ENCODE measurements around the gene ZC3H7B.

The ZC3H7B gene

DNA sequence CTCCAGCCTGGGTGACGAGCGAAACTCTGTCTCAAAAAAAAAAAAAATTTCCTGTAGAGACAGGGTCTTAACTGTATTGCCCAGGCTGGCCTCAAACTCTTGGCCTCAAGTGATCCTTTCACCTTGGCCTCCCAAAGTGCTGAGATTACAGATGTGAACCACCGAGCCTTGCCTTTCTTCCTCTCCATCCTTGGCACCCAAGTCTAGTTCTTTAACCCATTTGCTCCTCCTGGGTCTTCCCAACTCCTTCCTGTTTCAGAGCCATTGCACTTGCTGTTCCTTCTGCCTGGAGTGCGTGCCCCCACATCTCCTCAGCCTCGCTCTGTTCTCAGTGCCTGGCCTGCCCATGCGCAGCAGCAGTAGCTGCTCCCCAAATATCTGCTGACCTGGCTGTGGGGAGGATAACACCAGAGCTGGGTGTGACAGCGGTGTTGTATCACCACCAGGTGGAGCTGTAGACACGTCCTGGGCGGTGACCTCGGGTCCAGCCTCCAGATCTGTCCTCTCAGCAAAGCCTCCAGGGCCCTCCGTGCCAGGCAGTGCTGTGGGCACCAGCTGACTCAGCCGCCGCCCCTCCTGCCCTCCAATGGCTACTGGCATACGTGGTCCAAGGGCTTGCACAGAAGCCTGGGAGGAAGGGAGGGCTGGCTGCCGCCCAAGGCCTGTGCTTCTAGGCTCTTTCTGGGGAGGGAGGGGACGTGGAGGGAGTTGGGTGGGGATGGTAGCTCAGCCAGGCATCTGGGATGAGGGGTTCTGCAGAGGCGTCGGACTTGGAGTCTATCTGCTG, 102.4 kb downstream of the ZC3H7B start:
- no peak overlapping the region for H3K4me3 ChIP-seq (ENCODE audit: low read depth, low read length)
- DNase-seq (ENCODE audit: low read depth) = peak; percentile 84
- TF ChIP-seq MYC (IDR thresholded peaks at IDR 0.05; ENCODE audit: low read depth, low read length) = peak; percentile 49
- TF ChIP-seq, protein P1, sequence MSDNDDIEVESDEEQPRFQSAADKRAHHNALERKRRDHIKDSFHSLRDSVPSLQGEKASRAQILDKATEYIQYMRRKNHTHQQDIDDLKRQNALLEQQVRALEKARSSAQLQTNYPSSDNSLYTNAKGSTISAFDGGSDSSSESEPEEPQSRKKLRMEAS (IDR thresholded peaks at IDR 0.05; ENCODE audit: low read depth, low read length) = peak; percentile 49
- no peak for TF ChIP-seq POLR2A (IDR thresholded peaks at IDR 0.05; ENCODE audit: extremely low read depth, insufficient read length)
- TF ChIP-seq CTCF (IDR thresholded peaks at IDR 0.05; ENCODE audit: low read depth, low read length) = peak; percentile 90

DNA sequence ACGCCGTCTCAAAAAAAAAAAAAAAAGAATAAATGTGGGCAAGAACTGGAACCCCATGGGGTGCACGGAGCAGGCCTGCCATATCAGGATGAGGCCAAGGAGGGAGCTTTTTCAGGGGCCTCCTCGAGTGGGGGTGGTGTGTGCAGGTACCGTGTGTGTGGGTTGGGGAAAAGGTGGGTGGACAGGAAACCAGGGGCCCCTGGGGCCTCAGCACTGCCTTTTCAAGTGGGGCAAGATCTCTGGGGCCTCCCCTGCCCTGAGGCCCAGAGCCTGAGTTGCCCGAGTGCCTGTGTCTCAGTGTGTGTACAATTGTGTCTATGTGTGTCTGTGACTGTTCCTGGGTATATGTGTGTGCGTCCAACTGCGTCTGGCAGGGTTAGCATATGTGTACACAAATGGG, 104.3 kb downstream of the ZC3H7B start:
- no peak for TF ChIP-seq MYC (IDR thresholded peaks at IDR 0.05; ENCODE audit: low read depth, low read length)
- TF ChIP-seq CTCF (IDR thresholded peaks at IDR 0.05; ENCODE audit: low read depth, low read length) = no peak
- TF ChIP-seq POLR2A (IDR thresholded peaks at IDR 0.05; ENCODE audit: extremely low read depth, insufficient read length) = no peak
- TF ChIP-seq, protein P1 (IDR thresholded peaks at IDR 0.05; ENCODE audit: low read depth, low read length) = no peak
- DNase-seq (ENCODE audit: low read depth) = no peak
- H3K4me3 ChIP-seq (ENCODE audit: low read depth, low read length) = no peak overlapping the region

GRCh38 chr22:41406410-41406809, 105.1 kb downstream of the ZC3H7B start:
- H3K4me3 ChIP-seq (ENCODE audit: low read depth, low read length) = no peak overlapping the region
- TF ChIP-seq POLR2A (IDR thresholded peaks at IDR 0.05; ENCODE audit: extremely low read depth, insufficient read length) (no peak), MYC (IDR thresholded peaks at IDR 0.05; ENCODE audit: low read depth, low read length) (no peak), CTCF (IDR thresholded peaks at IDR 0.05; ENCODE audit: low read depth, low read length) (no peak)
- TF ChIP-seq, protein P1 (IDR thresholded peaks at IDR 0.05; ENCODE audit: low read depth, low read length) = no peak
- DNase-seq (ENCODE audit: low read depth) = no peak

- H3K4me3 ChIP-seq (ENCODE audit: low read depth, low read length) = no peak overlapping the region
- no peak for DNase-seq (ENCODE audit: low read depth)
- no peak for TF ChIP-seq MYC (IDR thresholded peaks at IDR 0.05; ENCODE audit: low read depth, low read length)
These were observed 106.1 kb downstream of the ZC3H7B start for GRCh38 chr22:41407433-41407832.

- DNase-seq (ENCODE audit: low read depth) = no peak
- TF ChIP-seq MYC (IDR thresholded peaks at IDR 0.05; ENCODE audit: low read depth, low read length) (no peak), POLR2A (IDR thresholded peaks at IDR 0.05; ENCODE audit: extremely low read depth, insufficient read length) (no peak), CTCF (IDR thresholded peaks at IDR 0.05; ENCODE audit: low read depth, low read length) (no peak)
- TF ChIP-seq, protein P1 (IDR thresholded peaks at IDR 0.05; ENCODE audit: low read depth, low read length) = no peak
- H3K4me3 ChIP-seq (ENCODE audit: low read depth, low read length) = no peak overlapping the region
These were observed 107.3 kb downstream of the ZC3H7B start for GRCh38 chr22:41408665-41409064.

Data from NB4 (cell line).